Thyroid gland (tissue), 4 donors: ENCODE data around the gene FBLN1. TPM values are rescaled to one million over a fixed set of nuclear protein-coding genes. Genes with fewer than 3 reads are reported as not detected.
A peak's percentile ranks its signal among the peaks of the same experiment; 100 is the strongest.

Experiments
- DNase-seq, 2 donors: peaks; one replicate each; pipeline ENCODE4 v3.0.0-alpha.2; 2019
- H3K27ac ChIP-seq, 3 donors: fragments of 200-600 bp; sonication (generic); 1 replicate in 2 of 3; 2 replicates in 1 of 3; pipeline ENCODE4 v1.5.1; 2016 to 2019; ENCODE audit warnings: mild to moderate bottlenecking in 1 of 3, moderate library complexity in 1 of 3
- H3K27me3 ChIP-seq: fragments of 200-600 bp; sonication (generic); one replicate; pipeline ENCODE4 v1.5.1; 2019
- H3K36me3 ChIP-seq, 2 donors: fragments of 200-600 bp; sonication (generic); one replicate each; pipeline ENCODE4 v1.5.1; 2016 to 2019
- H3K4me1 ChIP-seq, 2 donors: fragments of 200-600 bp; sonication (generic); one replicate each; pipeline ENCODE4 v1.5.1; 2017 to 2019
- H3K4me3 ChIP-seq, 3 donors: fragments of 200-600 bp; sonication (generic); replicated peaks in 1 of 3; 1 replicate in 2 of 3; 2 replicates in 1 of 3; pipeline ENCODE4 v1.5.1; 2016; ENCODE audit warnings: mild to moderate bottlenecking in 1 of 3
- H3K9me3 ChIP-seq: fragments of 200-600 bp; sonication (generic); one replicate; pipeline ENCODE4 v1.5.1; 2017
- POLR2A ChIP-seq, 2 donors: fragments of 450-650 bp; IDR thresholded peaks; one replicate each; pipeline ENCODE4 v1.6.1; 2017; ENCODE audit warnings: antibody characterized with exemption in 2 of 2, mild to moderate bottlenecking in 2 of 2, moderate library complexity in 1 of 2
- WGBS, 2 donors: methylation state at CpG; one replicate each; pipeline ENCODE4 v1.1.5; 2017; 5-methylcytosine and 5-hydroxymethylcytosine counted together
- intact Hi-C: fragments of 100-400 bp; cut with DNase I; formaldehyde crosslinking; loops from one replicate; pipeline ENCODE4 v1.15.1; 2023
- total RNA-seq, 4 donors: library from RNA; depleted of rRNA; stranded (reverse); fragments of >200 nt; gene quantifications; one replicate each; pipeline ENCODE4 v1.2.3, GENCODE V29; 2016
- TF ChIP-seq, protein P1 (sequence below), 6 experiments: fragments of 200-600 bp in 3 of 6; fragments of 450-650 bp in 3 of 6; sonication (generic) in 3 of 6; IDR thresholded peaks; one replicate each; pipeline ENCODE4 v1.5.1; 2016 to 2019; ENCODE audit warnings: antibody characterized with exemption in 6 of 6, mild to moderate bottlenecking in 2 of 6, inconsistent platforms in 1 of 6, moderate library complexity in 1 of 6

The FBLN1 gene
- total RNA-seq, 4 donors from 2014 or later, result 52.3 to 199 (median 163) TPM

DNA sequence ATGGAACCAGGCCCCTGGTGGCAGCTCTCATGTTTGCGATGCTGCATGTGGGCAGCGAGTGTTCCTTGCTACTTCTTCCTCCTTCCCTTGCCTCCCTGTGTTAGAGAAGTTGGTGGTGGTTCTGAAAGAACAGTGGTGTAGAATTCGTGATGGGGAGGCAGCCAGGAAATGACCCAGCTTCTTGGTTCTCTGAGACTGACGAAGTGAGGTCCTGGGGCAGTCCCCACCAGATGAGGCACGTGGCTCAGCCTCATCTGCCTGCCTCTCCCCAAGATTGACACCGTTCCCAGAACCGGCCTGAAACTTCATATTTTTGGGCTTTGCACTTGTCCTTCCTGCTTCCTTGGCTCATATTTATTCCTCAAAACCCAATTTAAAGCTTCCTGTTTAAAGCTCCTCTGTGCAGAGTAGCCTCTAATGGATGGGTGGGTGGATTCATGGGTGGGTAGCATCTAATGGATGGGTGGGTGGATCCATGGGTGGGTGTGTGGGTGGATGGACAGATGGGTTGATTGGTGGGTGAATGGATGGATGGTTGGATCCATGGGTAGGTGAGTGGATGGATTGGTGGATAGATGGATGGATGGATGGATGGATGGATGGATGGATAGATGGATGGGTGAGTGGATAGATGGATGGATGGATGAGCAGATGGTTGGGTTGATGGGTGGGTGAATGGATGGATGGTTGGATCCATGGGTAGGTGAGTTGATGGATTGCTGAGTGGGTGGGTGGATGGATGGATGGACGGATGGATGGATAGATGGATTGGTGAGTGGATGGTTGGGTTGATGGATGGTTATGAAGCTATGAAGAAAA, 91.6 kb downstream of the FBLN1 start:
- no peak for DNase-seq
- Histone ChIP-seq H3K4me1 (peaks cover 0 to 3% of the 10 kb centered on the region in 2 donors), H3K36me3 (no peaks in the 10 kb centered on the region), H3K27ac (no peak overlapping the region), H3K27me3 (no peaks in the 10 kb centered on the region), H3K9me3 (no peaks in the 10 kb centered on the region), H3K4me3 (no peak overlapping the region)
- intact Hi-C loops, result no loop called here
- 76 to 81% methylated on average over 8 of the region's 8 CpGs for WGBS, 2 donors
- TF ChIP-seq POLR2A (IDR thresholded peaks at IDR 0.05), result no peak
- TF ChIP-seq, protein P1, sequence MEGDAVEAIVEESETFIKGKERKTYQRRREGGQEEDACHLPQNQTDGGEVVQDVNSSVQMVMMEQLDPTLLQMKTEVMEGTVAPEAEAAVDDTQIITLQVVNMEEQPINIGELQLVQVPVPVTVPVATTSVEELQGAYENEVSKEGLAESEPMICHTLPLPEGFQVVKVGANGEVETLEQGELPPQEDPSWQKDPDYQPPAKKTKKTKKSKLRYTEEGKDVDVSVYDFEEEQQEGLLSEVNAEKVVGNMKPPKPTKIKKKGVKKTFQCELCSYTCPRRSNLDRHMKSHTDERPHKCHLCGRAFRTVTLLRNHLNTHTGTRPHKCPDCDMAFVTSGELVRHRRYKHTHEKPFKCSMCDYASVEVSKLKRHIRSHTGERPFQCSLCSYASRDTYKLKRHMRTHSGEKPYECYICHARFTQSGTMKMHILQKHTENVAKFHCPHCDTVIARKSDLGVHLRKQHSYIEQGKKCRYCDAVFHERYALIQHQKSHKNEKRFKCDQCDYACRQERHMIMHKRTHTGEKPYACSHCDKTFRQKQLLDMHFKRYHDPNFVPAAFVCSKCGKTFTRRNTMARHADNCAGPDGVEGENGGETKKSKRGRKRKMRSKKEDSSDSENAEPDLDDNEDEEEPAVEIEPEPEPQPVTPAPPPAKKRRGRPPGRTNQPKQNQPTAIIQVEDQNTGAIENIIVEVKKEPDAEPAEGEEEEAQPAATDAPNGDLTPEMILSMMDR (IDR thresholded peaks at IDR 0.05), result no peak

DNA sequence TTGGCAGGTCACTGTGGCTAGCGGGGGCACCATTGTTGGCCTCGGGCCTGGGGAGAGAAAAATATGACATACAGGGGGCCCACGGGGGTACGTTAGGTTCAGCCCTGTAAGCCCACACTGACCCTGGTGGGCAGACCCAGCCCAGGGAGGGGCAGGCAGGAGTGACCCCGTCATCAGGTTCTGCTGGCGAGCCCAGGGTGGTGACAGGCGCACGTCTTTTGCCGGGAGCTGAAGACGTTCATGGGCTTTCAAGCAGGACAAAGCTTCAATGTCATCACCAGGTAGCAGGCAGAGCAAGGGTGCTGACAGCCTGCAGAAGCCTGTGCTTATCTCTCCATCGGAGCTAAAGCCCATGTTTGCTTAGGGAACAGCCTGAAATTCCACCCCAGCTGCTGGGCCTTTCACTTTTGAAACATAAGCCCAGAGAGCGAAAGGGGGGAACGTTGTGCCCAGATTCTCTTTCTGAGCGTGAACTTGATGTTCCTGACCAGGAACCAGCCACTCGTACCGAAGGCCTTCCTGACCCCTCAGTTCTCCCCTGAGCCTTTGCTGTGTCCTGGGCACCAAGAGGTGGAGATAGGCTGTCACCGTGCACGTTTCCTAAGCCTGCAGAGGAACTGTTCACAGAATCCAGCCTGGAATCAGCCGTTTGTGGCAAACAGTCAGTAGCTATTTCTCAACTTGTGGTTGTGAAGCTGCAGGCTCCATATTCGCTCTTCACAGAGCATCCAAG, 94.9 kb downstream of the FBLN1 start:
- H3K27me3 ChIP-seq, result no peaks in the 10 kb centered on the region
- H3K36me3 ChIP-seq, result no peaks in the 10 kb centered on the region
- TF ChIP-seq, protein P1 (IDR thresholded peaks at IDR 0.05), result no peak
- no peak for TF ChIP-seq POLR2A (IDR thresholded peaks at IDR 0.05)
- peak; percentile 63 to 67 for DNase-seq
- H3K27ac ChIP-seq, result peak overlapping the region in 1 of 3 donors; percentile 67
- intact Hi-C loops, result no loop called here
- H3K4me1 ChIP-seq, result peaks cover 0 to 3% of the 10 kb centered on the region in 2 donors
- WGBS, 2 donors, result 37 to 49% methylated on average over 15 to 19 of the region's 20 CpGs
- H3K9me3 ChIP-seq, result no peaks in the 10 kb centered on the region
- no peak overlapping the region for H3K4me3 ChIP-seq

DNA sequence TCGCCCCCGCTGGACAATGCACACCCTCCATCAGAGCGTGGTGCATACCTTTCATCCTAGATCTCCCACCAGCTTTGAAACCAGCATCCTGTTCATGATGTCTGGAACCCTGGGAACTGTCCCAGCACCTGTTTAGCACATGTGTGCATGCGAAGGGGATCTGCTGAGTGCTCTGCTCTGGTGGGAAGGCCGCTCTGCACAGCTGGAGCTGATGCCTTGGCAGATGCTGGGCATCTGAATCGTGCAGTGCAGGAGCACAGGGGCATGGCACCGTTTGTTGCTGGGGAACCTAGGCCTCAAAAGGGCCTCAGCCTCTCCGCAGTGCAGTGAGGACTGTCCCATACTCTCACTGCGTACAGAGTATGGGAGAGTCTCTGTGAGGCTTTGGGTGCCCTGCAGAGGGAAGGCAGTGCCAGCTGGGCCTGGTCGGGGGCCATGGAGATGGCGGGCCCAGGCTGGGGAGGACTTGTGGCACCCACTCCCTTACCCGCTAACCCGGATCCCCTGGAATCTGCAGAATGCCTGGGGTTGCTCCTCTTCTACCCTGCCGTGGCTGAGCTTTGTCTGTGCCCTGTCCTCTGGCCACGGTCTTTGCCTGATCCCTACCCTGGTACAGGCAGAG, 96.0 kb downstream of the FBLN1 start:
- H3K4me1 ChIP-seq, result peaks cover 0 to 3% of the 10 kb centered on the region in 2 donors
- TF ChIP-seq, protein P1 (IDR thresholded peaks at IDR 0.05), result no peak
- TF ChIP-seq POLR2A (IDR thresholded peaks at IDR 0.05), result no peak
- no peak overlapping the region for H3K27ac ChIP-seq
- intact Hi-C loops, result no loop called here
- no peaks in the 10 kb centered on the region for H3K36me3 ChIP-seq
- no peak overlapping the region for H3K4me3 ChIP-seq
- DNase-seq, result no peak
- H3K27me3 ChIP-seq, result no peaks in the 10 kb centered on the region
- WGBS, 2 donors, result 90 to 91% methylated on average over 10 to 11 of the region's 15 CpGs
- H3K9me3 ChIP-seq, result no peaks in the 10 kb centered on the region

DNA sequence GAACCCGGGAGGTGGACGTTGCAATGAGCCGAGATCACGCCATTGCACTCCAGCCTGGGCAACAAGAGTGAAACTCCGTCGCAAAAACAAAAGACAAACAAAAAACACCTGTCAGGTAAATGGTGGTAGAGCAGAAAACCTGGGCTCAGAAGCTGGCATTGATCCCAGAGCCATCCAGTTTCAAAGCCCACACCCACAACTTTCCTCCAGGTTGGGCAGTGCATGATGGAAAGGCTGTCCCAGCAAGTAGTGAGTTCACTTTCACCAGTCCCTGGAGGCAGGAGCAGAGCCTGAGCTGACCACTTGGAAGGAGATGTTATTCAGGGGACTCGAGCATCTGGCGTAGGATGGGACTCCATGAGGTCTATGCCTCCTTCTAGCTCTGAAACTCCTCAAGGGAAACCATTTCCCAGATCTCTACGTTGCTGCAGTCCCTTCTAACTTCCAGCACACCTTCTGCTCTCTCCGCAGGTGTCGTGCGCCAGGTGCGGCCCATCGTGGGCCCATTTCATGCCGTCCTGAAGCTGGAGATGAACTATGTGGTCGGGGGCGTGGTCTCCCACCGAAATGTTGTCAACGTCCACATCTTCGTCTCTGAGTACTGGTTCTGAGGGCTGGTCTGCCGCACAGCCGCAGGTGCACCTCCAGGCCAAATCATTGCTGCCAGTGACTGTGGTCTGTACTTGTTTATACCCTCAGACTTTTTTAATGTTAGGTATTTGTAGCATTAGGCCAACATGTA, 97.3 kb downstream of the FBLN1 start:
- Histone ChIP-seq H3K36me3 (no peaks in the 10 kb centered on the region), H3K4me3 (no peak overlapping the region), H3K27me3 (no peaks in the 10 kb centered on the region), H3K4me1 (peaks cover 0 to 3% of the 10 kb centered on the region in 2 donors), H3K27ac (no peak overlapping the region), H3K9me3 (no peaks in the 10 kb centered on the region)
- no peak for TF ChIP-seq POLR2A (IDR thresholded peaks at IDR 0.05)
- TF ChIP-seq, protein P1 (IDR thresholded peaks at IDR 0.05), result no peak
- DNase-seq, result peak in 1 of 2 donors; percentile 23
- WGBS, 2 donors, result 88 to 91% methylated on average over 22 of the region's 22 CpGs
- intact Hi-C loops, result no loop called here
